ENCODE data around the gene SHANK1.

Gene SHANK1

DNA sequence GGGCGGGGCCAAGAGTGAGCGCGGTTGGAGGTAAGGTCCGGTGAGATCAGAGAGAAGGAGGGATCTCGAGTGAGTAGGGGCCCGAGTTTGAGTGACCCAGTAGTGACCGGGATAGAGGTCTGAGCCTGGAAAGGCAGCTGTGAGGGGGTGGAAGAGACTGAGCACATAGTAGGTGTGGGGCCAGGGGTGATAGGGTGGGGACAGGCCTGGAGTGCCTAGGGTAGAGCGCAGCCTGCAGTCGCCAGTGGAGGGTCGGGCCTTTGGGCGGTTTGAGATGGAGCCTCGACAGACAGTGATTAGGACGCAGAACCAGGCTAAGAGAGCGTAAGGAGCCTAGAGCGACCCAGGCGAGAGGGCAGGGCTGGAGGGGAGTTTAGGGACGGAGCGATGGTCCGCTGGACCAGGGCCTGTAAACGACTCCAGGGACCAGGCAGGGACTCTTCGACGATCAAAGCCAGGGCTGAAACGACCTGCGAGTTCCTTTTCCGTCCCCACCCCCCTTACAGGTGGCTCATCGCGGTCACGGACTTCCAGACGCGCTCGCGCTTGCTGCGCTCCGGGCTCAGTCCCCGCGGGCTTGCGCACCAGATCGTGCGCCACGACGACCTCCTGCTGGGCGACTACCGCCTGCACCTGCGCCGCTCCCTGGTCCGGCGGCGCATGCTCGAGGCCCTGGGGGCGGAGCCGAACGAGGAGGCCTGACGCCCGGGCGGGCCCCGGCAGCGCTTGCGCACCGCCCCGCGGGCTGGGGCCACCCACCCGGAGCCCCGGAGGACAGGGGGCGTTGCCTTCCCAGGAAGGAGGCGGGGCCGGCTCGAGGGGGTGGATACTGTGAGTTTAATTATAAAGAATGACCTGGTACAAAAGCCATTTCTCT lies 60.9 kb downstream of the SHANK1 start:
- peak; percentile 49 for DNase-seq

DNA sequence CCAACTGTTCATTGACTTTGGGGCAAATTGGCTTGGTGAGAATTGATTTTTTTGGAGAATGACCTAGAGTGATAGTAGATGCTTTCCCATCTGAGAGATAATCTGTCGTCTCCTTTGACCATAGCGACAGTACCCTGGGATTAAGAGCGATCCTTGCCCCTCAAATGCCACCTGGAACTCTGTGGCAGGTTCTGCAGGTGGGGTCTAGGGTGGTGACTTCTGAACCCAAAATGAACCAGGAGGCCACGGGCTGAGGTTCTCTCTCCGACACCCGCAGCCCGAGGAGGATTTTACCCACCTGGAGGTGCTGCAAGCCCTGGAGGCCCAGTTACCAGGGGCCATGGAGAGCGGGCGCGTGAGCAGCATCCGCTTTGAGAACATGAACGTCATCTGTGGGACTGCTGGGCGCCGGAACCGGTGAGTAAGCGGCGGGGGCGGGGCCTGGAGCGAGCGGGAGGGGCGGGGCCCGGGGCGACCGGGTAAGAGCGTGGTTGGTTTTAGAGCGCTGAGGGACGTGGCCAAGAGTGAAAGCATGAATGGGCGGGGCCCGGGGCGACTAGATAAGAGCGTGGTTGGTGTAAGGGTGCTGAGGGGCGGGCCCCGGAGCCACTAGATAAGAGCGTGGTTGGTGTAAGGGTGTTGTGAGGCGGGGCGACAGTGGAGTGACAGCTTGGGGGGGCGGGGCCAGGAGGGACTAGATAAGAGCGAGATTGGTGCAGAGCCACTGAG lies 61.7 kb downstream of the SHANK1 start:
- peak; percentile 91 for DNase-seq

DNA sequence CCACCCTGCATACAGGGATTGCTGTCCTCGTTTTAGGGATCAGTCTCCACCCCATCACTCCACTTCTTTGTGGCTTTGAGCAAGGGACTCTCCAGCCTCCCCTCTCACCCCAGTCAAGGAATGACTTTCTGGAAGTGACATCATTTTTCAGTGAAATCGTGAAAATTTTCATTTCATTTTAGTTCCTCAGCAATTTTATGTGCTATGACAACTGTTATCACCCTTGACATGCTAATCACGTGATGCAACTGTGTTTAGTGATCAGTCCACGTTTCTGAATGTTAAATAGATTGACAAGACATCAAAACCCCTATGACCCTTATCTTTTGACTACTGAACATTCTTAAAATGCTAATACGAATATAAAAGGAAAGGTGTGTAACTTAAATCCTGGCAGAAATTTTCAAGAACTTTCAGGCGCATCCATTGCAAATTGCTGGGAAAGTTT lies 62.4 kb downstream of the SHANK1 start:
- peak; percentile 9 for DNase-seq

DNA sequence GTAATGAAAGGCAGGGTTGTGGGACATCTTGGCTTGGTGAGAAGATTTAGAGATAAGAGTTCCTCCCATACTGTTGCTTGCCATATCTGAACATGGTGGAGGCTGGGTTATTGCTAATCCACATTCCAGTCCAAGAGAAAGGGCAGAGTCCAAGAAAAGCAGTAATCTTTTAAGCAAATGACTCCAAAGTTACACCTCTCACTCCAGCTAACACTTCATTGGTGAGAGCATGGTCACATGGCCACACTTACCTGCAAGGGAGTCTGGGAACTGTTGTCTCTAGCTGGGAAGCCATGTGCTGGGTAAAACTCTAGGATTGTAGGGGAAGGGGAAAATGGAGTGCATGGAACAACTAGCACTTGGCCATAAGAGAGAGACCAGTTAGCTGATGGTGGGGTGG lies 64.7 kb downstream of the SHANK1 start:
- no peak for DNase-seq

DNA sequence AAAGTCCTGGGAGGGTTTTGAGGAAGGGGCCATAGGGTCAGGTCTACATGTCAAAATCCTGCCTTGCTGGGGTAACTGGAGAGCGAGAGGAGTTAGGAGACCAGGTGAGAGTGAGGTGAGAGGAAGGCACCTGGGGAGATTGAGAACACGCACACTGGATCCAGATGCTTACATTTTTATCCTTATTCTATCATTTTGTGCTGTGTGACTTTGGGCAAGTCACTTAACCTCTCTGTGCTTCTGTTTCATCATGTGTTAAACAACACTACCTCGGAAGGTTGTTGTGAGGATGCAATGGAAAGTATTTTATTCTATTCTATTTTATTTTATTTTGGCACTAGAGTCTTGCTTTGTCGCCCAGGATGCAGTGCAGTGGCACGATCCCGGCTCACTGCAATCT lies 66.9 kb downstream of the SHANK1 start:
- DNase-seq, result no peak

DNA sequence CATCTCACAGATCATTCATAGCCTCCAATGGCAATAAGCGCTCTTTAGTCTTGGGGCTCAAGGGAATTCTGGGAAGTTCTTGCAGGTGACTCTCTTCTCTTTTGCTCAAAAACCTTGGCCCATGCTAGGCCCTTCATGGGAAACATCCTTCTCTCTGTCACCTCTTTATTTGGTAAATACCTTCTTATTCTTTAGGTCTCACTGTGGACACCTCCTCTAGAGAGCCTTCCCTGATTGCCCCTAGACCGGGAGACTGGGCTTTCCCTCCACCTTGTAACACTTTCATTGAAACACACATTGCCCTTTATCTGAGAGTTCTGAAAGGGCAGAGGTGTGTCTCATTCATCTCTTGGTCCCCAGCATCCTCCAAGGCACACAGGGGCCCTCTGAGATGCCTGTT lies 68.4 kb downstream of the SHANK1 start:
- no peak for DNase-seq

DNA sequence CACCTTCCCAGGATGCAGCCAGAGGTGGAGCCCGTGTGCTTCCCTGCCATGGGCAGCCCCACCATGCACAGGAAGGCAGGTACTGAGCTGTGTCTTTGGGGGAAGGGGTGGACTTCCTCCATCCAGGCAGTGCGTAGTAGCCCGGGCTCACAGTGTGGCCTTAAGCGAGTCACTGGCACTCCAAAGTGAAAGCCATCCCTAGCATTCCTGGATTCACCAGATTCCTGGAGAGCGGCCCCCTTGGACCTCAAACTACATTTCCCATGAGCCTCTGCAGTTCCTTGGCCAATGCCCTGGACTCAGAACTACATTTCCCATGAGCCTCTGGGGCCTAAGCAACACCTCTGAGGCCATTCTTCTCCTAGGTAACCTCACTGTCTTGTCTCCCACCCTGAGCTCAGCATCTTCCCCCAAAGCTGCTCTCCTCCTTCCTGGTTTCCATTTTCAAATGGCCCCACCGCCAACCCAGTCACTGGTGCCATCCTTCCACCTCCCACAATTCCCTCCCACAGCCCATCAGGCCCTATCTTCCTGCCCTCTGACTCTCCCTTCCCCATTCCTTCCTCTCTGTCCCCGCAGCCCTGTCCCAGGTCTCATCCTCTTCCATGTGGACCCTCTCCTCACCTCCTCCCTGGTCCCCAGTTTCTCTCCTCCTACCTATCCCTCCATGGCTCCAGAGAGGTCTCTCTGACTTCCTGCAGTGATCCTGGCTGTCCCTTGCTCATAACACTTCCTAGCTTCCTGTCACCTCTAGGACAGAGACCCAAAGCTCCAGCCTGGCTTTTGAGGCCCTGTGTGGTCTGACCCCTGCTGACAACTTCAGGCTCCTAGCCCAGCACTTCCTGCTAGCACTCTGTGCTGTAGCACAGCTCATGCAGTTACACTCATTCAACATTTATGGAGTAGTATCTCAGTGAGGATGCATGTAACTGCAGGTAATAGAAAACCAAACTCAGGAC lies 69.9 kb downstream of the SHANK1 start, which contains the start of gene C19orf81:
Gene C19orf81, plus strand, starts transcription at position 13 of the 959 bp plus-strand sequence. Its CDS starts 0 bp downstream, at position 13.
- no peak for DNase-seq

GRCh38 chr19:50648659-50649058 lies 70.9 kb downstream of the SHANK1 start:
- DNase-seq, result no peak

DNA sequence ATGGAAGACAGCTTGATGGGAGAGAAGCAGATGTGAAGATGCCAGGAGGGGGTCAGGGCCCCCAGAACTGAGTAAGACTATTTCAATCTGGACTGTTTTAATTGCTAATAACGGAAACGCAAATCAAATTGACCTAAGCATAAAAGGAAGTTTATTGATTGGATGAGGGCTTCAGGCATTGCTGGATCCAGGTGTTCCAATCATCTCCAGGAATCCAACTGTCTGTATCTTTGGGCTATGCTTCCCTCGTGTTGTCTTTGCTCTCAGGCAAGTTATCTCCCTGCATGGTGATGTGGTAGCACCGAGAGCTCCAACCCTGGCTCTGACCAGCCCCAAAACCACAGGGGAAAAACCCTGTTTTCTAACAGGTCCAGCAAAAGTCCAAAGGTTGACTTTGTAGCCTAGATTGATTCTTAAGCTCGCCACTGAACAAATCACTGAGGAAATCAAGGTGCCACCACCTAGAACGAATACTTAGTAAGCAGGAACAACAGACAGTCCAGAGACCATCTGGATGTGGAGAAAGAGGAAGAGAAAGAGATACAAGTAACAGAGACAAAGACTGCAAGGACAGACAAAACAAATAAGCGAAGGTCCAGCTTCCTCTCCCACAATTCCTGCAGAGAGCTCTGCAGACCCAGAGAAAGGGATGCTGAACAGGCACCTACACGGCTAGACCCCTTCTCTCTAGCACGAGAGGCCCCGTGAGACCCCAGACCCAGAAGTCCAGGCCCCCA lies 71.6 kb downstream of the SHANK1 start:
- no peak for DNase-seq

DNA sequence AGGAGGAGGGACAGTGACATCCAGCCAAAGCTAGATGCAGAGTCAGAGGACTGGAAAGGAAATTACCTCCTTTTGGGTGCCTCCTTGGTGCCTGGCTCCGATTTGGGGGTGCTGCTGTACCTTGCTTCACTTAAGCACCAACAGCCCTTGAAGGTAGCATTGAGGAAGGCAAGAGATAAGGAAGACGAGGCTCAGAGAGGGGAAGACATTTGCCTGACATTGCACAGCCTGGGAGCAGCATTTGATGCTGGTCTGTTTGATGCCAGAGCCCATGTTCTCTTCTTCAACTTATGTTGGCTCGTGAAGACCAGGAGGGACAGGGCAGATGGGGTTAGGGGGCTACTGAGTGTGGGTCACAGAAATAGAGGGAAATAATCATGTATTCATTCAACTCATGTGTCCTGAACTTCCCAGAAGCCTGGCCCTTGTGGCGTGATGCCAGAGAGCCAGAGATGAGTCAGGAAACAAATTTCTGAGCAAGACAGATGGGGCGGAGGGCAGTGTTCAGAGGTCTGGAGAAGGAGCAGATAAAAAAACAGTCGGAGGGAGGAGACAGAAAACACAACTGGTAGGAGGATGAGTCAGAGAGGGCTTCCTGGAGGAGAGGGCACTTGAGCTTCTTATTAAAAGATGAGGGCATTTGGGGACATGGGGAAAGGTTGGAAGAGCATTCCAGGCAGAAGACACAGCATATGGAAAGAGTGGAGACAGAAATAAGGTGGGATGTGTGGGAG lies 73.4 kb downstream of the SHANK1 start:
- peak; percentile 8 for DNase-seq

DNA sequence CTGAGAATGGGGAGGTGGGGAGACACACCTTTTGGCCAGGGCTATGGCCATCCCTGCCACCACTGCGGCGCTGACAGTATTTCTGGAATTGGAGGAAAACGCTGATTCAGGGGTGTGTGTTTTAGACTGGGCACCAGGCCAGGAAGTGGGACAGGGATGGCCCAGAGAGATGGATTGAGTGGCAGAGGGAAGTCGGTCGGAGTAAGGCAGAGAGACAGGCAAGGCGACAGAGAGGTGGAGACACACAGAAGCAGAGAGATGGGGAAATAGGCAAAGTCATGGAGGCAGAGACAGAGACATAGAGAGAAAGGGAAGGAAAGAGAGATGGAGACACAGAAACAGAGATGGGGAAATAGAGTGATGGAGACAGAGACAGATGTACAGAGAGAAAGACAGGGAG lies 74.5 kb downstream of the SHANK1 start:
- no peak for DNase-seq

GRCh38 chr19:50644315-50644915 lies 75.2 kb downstream of the SHANK1 start:
- no peak for DNase-seq

DNA sequence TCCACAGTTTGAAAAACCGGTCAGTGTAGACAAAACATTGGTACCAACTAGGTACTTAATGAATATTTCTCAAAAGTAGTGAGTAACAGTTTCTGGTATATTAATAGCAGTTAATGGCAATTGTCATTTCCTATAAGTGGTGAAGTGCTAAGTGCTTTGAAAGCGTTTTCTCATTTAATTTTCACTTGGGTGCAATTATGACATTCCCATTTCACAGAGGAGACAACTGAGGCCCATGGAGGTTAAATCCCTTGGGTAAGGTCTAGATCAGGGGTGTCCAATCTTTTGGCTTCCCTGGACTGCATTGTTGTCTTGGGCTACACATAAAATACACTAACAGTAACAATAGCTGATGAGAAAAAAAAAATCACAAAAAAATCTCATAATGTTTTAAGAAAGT lies 79.2 kb downstream of the SHANK1 start:
- no peak for DNase-seq

- DNase-seq, result peak; percentile 21
Measured at GRCh38 chr19:50639121-50640112, 80.2 kb downstream of the SHANK1 start, which contains the start of gene SYT3. TSS of gene SYT3 (minus strand) at chr19:50639881. CDS start at chr19:50637411, 2,470 bp downstream.

DNA sequence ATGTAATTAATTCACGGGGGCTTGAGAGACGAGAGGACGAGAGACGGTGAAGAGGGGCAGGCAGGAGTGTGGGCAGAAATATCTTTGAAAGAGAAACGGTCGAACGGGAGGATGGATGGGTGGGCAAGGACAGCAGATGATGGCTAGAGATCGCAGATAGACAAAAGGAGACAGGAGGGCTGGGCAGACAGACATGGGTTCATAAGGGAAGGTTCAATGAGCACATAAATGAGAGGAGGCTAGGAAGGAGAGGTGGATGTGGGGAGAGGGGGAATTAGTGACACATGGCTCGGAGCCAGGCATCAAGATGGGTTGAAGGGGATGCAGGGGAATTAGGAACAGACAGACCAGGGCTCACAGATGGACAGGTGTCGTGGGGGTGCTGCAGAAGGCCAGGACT lies 81.0 kb downstream of the SHANK1 start:
- DNase-seq, result no peak

DNA sequence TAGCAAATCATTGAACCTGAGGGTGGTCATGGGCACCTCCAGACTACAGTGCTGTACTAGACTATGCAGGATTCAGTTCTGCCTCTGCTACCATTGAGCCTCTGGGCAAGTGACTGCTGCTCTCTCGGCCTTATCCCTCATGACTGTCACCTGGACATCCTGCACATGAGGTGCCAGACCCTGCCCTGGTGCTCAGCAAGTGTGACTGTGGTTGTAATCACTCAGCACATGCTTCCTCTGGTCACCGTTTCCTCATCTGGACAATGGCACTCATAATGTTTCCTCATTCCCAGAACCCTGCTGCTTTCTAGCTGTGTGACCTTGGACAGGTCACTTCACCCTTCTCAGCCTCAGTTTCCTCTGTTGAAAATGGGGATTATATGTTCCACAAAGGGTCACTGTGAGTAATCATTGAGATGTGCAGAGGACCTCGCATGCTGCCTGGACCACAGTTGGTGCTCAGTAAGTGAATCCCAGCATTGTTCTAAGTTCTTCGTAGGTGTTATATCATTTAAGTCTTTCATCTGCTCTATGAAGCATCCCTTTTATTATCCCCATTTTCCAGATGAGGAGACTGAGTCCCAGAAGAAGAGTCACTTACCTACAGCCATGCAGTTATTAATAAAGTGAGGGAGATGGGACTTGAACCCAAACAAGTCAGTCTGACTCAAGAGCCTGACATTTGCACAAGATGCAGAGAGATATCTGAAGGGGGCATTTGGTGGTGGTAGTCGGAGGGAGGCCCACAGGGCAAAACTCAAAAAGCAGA lies 83.1 kb downstream of the SHANK1 start:
- no peak for DNase-seq

- DNase-seq, result no peak
Measured at GRCh38 chr19:50633973-50634372, 85.6 kb downstream of the SHANK1 start.

- DNase-seq, result no peak
Measured at GRCh38 chr19:50633359-50633758, 86.2 kb downstream of the SHANK1 start.
